HG02588 (cell line): ENCODE results near the gene SLC16A9.
A peak's percentile ranks its signal among the peaks of the same experiment; 100 is the strongest.
"Not testable (repeated sequence)": the region's sequence is repeated elsewhere in the genome, so short reads cannot be mapped to it uniquely, and the experiment has no call there.

Experiments
- ATAC-seq: cut with Tn5 transposase; IDR thresholded peaks from one replicate; pipeline ENCODE4 v1.9.1; 2021; ENCODE audit warnings: mild to moderate bottlenecking, moderate library complexity; ENCODE audit not compliant: unreplicated experiment

SLC16A9 gene, protein sequence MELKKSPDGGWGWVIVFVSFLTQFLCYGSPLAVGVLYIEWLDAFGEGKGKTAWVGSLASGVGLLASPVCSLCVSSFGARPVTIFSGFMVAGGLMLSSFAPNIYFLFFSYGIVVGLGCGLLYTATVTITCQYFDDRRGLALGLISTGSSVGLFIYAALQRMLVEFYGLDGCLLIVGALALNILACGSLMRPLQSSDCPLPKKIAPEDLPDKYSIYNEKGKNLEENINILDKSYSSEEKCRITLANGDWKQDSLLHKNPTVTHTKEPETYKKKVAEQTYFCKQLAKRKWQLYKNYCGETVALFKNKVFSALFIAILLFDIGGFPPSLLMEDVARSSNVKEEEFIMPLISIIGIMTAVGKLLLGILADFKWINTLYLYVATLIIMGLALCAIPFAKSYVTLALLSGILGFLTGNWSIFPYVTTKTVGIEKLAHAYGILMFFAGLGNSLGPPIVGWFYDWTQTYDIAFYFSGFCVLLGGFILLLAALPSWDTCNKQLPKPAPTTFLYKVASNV

GRCh38 chr10:59709395-59710125 is at the start of gene SLC16A9:
TSS of gene SLC16A9 (minus strand) at chr10:59709850. CDS start at chr10:59684291, 25,559 bp downstream.
- peak; percentile 68 for ATAC-seq

DNA sequence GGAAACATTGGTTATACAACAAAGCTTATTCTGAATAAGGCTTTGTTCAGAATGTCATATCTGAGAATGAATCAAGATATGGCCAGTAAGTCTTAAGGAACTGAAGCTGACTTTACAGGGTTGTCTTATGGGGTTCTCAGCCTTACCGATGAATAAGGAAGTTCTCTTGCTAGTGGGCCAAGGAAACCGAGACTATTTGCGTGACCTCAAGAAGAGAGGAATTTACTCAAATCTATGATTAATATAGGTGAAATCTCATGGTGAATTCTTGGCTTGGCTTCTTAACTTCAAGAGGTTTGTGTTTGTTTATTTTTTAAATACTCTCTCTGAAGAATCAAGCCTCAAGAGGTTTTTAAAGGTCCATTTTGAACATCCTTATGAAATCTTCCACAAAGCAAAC is 48.3 kb upstream of the SLC16A9 start:
- no peak for ATAC-seq

GRCh38 chr10:59754951-59755350 is 45.3 kb upstream of the SLC16A9 start:
- ATAC-seq: no peak

DNA sequence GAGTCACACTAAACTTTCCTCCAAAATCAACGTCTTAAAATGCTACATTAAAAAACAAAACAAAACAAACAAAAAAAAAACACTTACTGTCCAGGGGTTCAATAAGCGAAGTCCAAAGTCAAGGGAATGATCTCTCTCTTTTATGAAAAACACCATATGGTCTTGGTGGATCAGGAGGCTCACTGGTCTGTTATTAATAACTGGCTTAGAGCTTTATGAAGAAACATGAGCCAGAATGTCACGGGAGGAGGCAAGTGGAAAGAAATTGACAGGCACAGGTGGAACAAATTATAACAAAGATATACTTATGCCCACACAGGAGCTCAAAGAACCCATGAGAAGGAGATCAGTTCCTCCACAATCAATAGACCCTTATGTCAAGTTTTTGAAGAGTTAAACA is 43.6 kb upstream of the SLC16A9 start, which contains the start of gene MRLN:
Gene MRLN, minus strand, starts transcription at position 189 of the 400 bp plus-strand sequence.
- no peak for ATAC-seq

GRCh38 chr10:59752278-59752940 is 42.8 kb upstream of the SLC16A9 start:
- ATAC-seq: no peak

DNA sequence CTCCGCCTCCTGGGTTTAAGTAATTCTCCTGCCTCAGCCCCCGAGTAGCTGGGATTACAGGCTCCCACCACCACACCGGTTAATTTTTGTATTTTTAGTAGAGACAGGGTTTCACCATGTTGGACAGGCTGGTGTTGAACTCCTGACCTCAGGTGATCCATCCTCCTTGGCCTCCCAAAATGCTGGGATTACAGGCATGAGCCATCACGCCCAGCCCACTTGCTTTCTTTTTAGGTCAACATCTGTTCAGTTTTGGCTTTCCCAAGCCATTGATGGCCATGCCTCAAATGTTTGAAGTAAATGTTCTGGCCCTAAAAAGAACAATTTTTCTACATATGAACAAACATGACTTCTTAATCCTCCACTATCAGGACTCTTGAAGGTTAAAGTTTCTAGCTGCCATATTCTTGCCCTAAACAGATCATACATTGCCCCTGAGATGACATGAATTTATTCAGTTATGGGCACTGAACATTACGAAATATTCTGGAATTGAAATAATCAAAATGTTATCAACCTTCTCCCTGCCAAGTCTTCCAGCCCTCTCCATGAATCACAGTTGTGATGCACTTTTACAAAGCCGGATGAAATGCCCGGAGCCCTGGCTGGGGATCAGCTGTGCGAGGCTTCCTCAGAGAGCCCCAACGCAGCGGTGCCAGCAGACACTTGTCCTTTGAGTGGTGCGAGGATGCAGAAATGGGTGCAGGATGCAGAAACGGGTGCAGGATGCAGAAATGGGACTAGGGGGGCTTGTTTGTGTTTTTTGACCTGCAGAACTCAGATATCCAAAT is 40.7 kb upstream of the SLC16A9 start:
- no peak for ATAC-seq

GRCh38 chr10:59748834-59749233 is 39.2 kb upstream of the SLC16A9 start:
- no peak for ATAC-seq

GRCh38 chr10:59745163-59745650 is 35.6 kb upstream of the SLC16A9 start:
- ATAC-seq: no peak

DNA sequence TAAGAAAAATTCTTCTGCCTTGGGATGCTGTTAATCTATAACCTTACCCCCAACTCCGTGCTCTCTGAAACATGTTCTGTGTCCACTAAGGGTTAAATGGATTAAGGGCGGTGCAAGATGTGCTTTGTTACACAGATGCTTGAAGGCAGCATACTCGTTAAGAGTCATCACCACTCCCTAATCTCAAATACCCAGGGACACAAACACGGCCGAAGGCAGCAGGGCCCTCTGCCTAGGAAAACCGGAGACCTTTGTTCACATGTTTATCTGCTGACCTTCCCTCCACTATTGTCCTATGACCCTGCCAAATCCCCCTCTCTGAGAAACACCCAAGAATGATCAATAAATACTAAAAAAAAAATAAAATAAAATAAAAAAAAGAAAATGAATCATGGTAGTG is 35.1 kb upstream of the SLC16A9 start:
- not testable (repeated sequence) for ATAC-seq

GRCh38 chr10:59744156-59744555 is 34.5 kb upstream of the SLC16A9 start:
- ATAC-seq: not testable (repeated sequence)

- ATAC-seq: no peak
Measured at GRCh38 chr10:59741583-59741982, 31.9 kb upstream of the SLC16A9 start.

DNA sequence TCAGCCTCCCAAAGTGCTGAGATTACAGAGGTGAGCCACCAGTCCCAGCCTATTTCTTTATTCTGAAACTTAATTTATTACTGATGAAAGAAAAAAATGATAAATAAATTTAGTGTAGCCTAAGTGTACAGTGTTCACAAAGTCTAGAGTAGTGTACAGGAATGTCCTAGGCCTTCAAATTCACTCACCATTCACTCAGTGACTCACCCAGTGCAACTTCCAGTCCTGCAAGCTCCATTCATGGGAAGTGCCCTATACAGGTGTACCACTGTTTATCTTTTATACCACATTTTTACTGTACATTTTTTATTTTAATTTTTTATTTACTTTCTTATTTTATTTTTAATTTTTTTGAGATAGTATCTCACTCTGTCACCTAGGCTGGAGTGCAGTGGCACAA is 31.4 kb upstream of the SLC16A9 start:
- no peak for ATAC-seq

DNA sequence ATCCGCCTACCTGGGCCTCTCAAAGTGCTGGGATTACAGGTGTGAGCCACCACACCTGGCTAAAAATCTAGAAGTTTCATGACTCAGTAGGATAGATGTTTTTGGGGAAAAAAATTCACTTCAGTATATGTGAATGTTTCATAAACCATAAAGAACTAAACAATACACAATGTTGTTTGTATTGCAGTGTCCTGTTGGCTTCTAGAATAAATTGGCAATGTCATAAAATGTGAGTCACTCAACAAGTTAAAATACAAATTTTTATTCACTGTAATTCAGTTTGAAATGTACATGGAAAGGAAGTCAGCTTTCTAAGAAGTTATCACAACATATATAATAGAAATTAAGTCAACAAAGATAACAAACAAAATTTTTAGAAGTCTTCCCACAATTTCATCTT is 27.1 kb upstream of the SLC16A9 start:
- ATAC-seq: no peak

- no peak for ATAC-seq
Measured at GRCh38 chr10:59735296-59735695, 25.6 kb upstream of the SLC16A9 start.

DNA sequence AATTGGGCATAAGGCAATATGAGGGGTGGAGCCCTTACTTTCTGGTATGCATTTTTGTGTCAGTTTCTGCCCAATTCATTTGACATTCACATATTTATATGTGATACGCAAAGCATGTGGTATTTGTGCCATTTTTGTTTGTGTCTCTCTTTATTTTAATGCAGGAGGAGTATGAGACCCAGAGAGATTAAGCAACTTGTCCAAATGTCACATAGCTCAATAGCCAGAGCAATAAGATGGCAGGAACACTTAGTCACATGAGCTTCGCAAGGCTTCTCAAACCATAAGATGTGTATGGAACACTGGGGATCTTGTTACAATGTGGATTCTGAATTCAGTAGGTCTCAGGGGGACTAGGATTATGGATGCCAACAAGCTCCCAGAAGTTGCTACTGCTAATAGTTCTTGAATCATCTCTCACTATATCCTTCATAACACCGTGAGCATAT is 24.4 kb upstream of the SLC16A9 start:
- no peak for ATAC-seq

DNA sequence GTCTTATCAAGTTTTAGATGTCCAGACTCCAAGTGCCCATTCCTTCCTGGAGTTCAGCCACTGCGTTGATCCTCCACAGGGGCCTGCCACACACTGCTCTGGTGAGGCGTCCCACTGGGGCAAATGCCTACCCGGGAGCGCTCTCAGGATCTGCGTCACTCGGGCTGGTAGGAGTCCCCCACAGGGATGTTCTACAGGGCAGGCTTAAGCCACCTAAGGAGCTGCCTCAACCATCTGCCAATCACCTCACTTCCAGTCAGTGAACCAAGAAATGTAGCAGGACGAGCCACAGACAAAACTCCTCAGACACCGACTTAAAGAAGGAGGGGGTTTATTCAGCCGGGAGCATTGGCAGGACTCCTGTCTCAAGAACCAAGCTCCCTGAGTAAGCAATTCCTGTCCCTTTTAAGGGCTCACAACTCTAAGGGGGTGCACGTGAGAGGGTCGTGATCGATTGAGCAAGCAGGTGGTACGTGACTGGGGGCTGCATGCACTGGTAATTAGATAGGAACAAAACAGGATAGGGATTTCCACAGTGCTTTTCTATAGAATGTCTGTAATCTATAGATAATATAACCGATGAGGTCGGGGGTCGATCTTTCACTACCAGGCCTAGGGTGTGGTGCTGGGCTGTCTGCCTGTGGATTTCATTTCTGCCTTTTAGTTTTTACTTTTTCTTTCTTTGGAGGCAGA is 23.8 kb upstream of the SLC16A9 start:
- not testable (repeated sequence) for ATAC-seq

- ATAC-seq: not testable (repeated sequence)
Measured at GRCh38 chr10:59732849-59733248, 23.2 kb upstream of the SLC16A9 start.

GRCh38 chr10:59729167-59729566 is 19.5 kb upstream of the SLC16A9 start:
- ATAC-seq: not testable (repeated sequence)

DNA sequence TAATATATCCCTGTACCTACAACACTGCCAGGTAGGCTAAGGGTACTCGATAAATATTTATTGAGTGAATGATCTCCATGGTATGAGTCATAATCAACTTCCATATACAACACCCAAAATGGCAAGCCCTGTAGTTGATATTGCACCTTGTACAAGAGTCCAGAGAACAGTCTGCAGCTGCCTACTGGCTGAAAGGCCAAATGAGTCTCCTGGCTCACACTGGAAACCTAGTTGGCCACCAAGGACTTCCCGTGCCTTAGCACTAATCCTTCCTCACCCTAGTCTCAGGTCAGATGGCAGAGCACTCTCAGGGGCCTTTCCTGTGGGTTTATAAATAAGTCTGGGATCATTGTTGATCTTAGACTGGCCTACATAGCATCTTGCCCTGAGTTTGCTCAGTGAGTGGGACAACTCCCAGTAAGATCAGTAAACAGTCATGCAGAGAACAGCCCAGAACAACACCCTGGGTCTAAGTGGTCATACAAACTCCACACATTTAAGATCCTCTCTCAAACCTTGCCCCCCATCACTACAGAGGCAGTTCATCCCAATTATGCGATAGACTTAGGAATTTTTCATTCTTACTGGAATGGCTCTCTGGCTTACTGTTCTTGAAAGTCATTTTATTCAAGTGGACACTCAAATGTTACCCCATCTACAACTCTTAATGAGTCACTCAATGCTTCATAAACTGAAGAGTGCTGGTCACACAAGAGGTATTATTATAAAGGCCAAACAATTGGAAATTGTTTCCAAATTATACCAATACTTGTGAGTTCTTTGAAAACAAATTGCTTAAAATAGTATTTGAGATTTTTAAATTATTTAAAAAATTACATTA is 14.7 kb upstream of the SLC16A9 start:
- ATAC-seq: no peak
